Ishikawa (cell line): ENCODE data around the gene MAP4K5.

Source experiments
- CEBPB ChIP-seq: IDR thresholded peaks from 2 replicates; pipeline ENCODE4 v1.6.1; 2012
- CREB1 ChIP-seq: IDR thresholded peaks from 2 replicates; pipeline ENCODE4 v1.6.1; 2012; ENCODE audit warnings: low read depth
- EP300 ChIP-seq: IDR thresholded peaks from 2 replicates; pipeline ENCODE4 v1.6.1; 2012; ENCODE audit warnings: borderline replicate concordance
- FOXM1 ChIP-seq: IDR thresholded peaks from 2 replicates; pipeline ENCODE4 v1.6.1; 2012; ENCODE audit warnings: low read depth, borderline replicate concordance
- NFIC ChIP-seq: IDR thresholded peaks from 2 replicates; pipeline ENCODE4 v1.6.1; 2012
- RAD21 ChIP-seq: IDR thresholded peaks from 2 replicates; pipeline ENCODE4 v1.6.1; 2012; ENCODE audit warnings: low read depth
- TAF1 ChIP-seq: IDR thresholded peaks from 2 replicates; pipeline ENCODE4 v1.6.1; 2012; ENCODE audit warnings: low read depth, mild to moderate bottlenecking
- TCF12 ChIP-seq: IDR thresholded peaks from 2 replicates; pipeline ENCODE4 v1.6.1; 2012; ENCODE audit warnings: low read depth
- TEAD4 ChIP-seq: IDR thresholded peaks from 2 replicates; pipeline ENCODE4 v1.6.1; 2012
- YY1 ChIP-seq: IDR thresholded peaks from 2 replicates; pipeline ENCODE4 v1.6.1; 2012; ENCODE audit warnings: low read depth
- ZBTB7A ChIP-seq: IDR thresholded peaks from 2 replicates; pipeline ENCODE4 v1.6.1; 2012; ENCODE audit warnings: low read depth
- TF ChIP-seq, protein P1 (sequence below): IDR thresholded peaks from 2 replicates; pipeline ENCODE4 v1.6.1; 2012
- TF ChIP-seq, protein P2 (sequence below): IDR thresholded peaks from 2 replicates; pipeline ENCODE4 v1.6.1; 2012; ENCODE audit warnings: low read depth, mild to moderate bottlenecking
- TF ChIP-seq, protein P3 (sequence below): IDR thresholded peaks from 2 replicates; pipeline ENCODE4 v1.6.1; 2012

DNA sequence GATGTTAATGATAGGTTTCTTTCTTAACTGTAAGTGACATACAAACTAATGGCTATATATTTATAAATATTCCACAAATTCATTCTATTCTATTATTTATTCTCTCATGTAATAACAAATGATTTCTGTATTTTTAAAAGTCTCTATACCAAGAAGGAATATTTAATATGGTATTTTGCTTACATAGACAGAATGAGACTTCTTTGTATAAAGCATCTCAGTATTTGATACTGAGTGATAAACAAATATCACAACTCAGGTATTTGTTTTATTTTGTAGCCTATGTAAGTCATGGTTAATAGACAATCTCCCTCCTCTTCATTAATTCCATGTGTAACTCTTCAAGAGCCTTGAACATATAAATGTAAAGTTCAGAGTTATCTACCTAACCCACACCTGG is 45.6 kb upstream of the MAP4K5 start:
- TF ChIP-seq CEBPB (no peak), TAF1 (no peak), TEAD4 (no peak), NFIC (no peak), RAD21 (no peak), EP300 (no peak), CREB1 (no peak), TCF12 (no peak), YY1 (no peak), ZBTB7A (no peak), FOXM1 (no peak)
- TF ChIP-seq, protein P1, sequence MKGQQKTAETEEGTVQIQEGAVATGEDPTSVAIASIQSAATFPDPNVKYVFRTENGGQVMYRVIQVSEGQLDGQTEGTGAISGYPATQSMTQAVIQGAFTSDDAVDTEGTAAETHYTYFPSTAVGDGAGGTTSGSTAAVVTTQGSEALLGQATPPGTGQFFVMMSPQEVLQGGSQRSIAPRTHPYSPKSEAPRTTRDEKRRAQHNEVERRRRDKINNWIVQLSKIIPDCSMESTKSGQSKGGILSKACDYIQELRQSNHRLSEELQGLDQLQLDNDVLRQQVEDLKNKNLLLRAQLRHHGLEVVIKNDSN, result no peak
- TF ChIP-seq, protein P2, sequence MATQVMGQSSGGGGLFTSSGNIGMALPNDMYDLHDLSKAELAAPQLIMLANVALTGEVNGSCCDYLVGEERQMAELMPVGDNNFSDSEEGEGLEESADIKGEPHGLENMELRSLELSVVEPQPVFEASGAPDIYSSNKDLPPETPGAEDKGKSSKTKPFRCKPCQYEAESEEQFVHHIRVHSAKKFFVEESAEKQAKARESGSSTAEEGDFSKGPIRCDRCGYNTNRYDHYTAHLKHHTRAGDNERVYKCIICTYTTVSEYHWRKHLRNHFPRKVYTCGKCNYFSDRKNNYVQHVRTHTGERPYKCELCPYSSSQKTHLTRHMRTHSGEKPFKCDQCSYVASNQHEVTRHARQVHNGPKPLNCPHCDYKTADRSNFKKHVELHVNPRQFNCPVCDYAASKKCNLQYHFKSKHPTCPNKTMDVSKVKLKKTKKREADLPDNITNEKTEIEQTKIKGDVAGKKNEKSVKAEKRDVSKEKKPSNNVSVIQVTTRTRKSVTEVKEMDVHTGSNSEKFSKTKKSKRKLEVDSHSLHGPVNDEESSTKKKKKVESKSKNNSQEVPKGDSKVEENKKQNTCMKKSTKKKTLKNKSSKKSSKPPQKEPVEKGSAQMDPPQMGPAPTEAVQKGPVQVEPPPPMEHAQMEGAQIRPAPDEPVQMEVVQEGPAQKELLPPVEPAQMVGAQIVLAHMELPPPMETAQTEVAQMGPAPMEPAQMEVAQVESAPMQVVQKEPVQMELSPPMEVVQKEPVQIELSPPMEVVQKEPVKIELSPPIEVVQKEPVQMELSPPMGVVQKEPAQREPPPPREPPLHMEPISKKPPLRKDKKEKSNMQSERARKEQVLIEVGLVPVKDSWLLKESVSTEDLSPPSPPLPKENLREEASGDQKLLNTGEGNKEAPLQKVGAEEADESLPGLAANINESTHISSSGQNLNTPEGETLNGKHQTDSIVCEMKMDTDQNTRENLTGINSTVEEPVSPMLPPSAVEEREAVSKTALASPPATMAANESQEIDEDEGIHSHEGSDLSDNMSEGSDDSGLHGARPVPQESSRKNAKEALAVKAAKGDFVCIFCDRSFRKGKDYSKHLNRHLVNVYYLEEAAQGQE, result no peak
- TF ChIP-seq, protein P3, sequence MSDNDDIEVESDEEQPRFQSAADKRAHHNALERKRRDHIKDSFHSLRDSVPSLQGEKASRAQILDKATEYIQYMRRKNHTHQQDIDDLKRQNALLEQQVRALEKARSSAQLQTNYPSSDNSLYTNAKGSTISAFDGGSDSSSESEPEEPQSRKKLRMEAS, result no peak
